NT2/D1 (cell line): ENCODE results near the gene KIFBP.
"Not testable (repeated sequence)": the region's sequence is repeated elsewhere in the genome, so short reads cannot be mapped to it uniquely, and the experiment has no call there.

ENCODE experiments used
- DNase-seq: peaks from one replicate; pipeline ENCODE4 v3.0.0-alpha.2; 2011; ENCODE audit warnings: low read depth, low spot score
- H3K27me3 ChIP-seq: 2 replicates; pipeline ENCODE4 v1.6.0; 2011; ENCODE audit warnings: mild to moderate bottlenecking; ENCODE audit not compliant: insufficient read length, insufficient read depth
- H3K36me3 ChIP-seq: 2 replicates; pipeline ENCODE4 v1.6.1; 2011; ENCODE audit warnings: mild to moderate bottlenecking, low read length, mixed read lengths; ENCODE audit not compliant: insufficient read depth, insufficient read length
- H3K4me1 ChIP-seq: 2 replicates; pipeline ENCODE4 v1.5.1; 2011; ENCODE audit not compliant: insufficient read depth, insufficient read length
- H3K4me3 ChIP-seq: 2 replicates; pipeline ENCODE4 v1.5.1; 2011; ENCODE audit warnings: low read depth; ENCODE audit not compliant: insufficient read length
- H3K9ac ChIP-seq: 2 replicates; pipeline ENCODE4 v1.6.0; 2011; ENCODE audit warnings: low read depth; ENCODE audit not compliant: insufficient read length
- H3K9me3 ChIP-seq: 2 replicates; pipeline ENCODE4 v1.5.1; 2011; ENCODE audit warnings: mild to moderate bottlenecking, low read length; ENCODE audit not compliant: insufficient read depth
- SUZ12 ChIP-seq: IDR thresholded peaks from 2 replicates; pipeline ENCODE4 v1.6.1; 2011; ENCODE audit not compliant: insufficient read length, insufficient read depth; ENCODE audit errors: extremely low read depth
- YY1 ChIP-seq: IDR thresholded peaks from 2 replicates; pipeline ENCODE4 v1.6.1; 2011; ENCODE audit not compliant: insufficient read length, insufficient read depth
- ZNF274 ChIP-seq: IDR thresholded peaks from 2 replicates; pipeline ENCODE4 v1.6.1; 2011; ENCODE audit warnings: mild to moderate bottlenecking, low read depth, low read length

Gene KIFBP

DNA sequence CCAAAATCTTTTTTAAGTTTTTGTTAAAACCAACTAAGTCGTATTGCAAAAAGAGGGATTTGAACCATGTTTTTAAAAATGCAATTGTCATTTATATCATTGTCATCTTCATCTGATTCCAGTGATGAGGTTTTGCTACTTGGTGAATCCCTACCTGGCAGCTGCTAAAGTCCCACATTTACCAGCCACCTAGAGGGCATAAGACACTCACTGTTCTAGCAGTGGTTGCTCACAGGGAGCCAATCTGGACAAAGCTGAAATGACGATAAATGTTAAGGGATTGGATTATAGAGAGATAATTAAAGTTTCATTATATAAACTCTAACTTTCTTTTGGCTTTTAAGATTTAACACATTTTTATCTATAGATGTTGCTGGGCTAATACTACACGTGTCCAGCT, 18.7 kb downstream of the KIFBP start:
- DNase-seq, result no peak
- Histone ChIP-seq H3K27me3 (no peaks in the 10 kb centered on the region), H3K9me3 (no peaks in the 10 kb centered on the region), H3K4me3 (no peak overlapping the region), H3K9ac (no peak overlapping the region), H3K4me1 (no peaks in the 10 kb centered on the region), H3K36me3 (peaks cover 43% of the 10 kb centered on the region)
- no peak for TF ChIP-seq SUZ12
- no peak for TF ChIP-seq YY1
- no peak for TF ChIP-seq ZNF274

GRCh38 chr10:69009360-69009759, 20.8 kb downstream of the KIFBP start:
- DNase-seq, result no peak
- H3K36me3 ChIP-seq, result peaks cover 58% of the 10 kb centered on the region

GRCh38 chr10:69010151-69010640, 21.6 kb downstream of the KIFBP start:
- no peak overlapping the region for H3K4me3 ChIP-seq
- H3K9me3 ChIP-seq, result no peaks in the 10 kb centered on the region
- peaks cover 59% of the 10 kb centered on the region for H3K36me3 ChIP-seq
- no peaks in the 10 kb centered on the region for H3K27me3 ChIP-seq
- TF ChIP-seq YY1, result no peak
- no peak for TF ChIP-seq SUZ12
- no peak for TF ChIP-seq ZNF274
- DNase-seq, result no peak
- H3K4me1 ChIP-seq, result no peaks in the 10 kb centered on the region
- no peak overlapping the region for H3K9ac ChIP-seq

More at GRCh38 chr10:69009360-69009759, 20.8 kb downstream of the KIFBP start:
- Histone ChIP-seq H3K4me3 (no peak overlapping the region), H3K9ac (no peak overlapping the region), H3K9me3 (no peaks in the 10 kb centered on the region), H3K27me3 (no peaks in the 10 kb centered on the region), H3K4me1 (no peaks in the 10 kb centered on the region)
- no peak for TF ChIP-seq ZNF274
- TF ChIP-seq YY1, result no peak
- TF ChIP-seq SUZ12, result no peak

- H3K36me3 ChIP-seq, result peaks cover 58% of the 10 kb centered on the region
- not testable (repeated sequence) for H3K27me3 ChIP-seq, H3K9me3 ChIP-seq, H3K9ac ChIP-seq, DNase-seq, H3K4me1 ChIP-seq, H3K4me3 ChIP-seq
Measured at GRCh38 chr10:69012778-69013177, 24.2 kb downstream of the KIFBP start.

DNA sequence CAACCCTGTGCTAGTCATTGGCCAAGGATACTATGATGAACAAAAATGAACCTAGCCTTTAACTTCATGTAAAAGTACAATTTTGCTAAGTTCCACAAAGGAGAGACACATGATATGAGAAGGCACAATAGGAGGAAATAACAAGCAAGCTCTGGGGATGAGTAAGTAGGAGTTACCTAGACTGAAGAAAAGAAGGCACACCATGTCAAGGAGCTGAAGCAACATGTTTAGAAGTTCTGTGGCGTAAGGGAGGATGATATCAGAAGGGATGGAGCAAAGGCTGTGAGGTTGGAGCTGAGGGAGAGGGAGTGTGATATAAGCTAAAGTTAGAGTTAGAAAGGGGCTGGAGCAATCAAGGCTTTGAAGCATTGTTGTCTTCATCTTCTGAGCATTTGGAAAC, 25.6 kb downstream of the KIFBP start:
- Histone ChIP-seq H3K9me3 (no peaks in the 10 kb centered on the region), H3K4me1 (no peaks in the 10 kb centered on the region), H3K36me3 (peaks cover 58% of the 10 kb centered on the region), H3K27me3 (no peaks in the 10 kb centered on the region), H3K4me3 (no peak overlapping the region), H3K9ac (no peak overlapping the region)
- no peak for DNase-seq
- TF ChIP-seq ZNF274 (no peak), SUZ12 (no peak), YY1 (no peak)

- H3K36me3 ChIP-seq, result peaks cover 29% of the 10 kb centered on the region
- H3K27me3 ChIP-seq, result no peaks in the 10 kb centered on the region
- TF ChIP-seq SUZ12, result no peak
- TF ChIP-seq ZNF274, result no peak
- TF ChIP-seq YY1, result no peak
- H3K4me3 ChIP-seq, result no peak overlapping the region
- H3K4me1 ChIP-seq, result no peaks in the 10 kb centered on the region
- H3K9ac ChIP-seq, result no peak overlapping the region
- no peak for DNase-seq
- H3K9me3 ChIP-seq, result no peaks in the 10 kb centered on the region
Measured at GRCh38 chr10:69018613-69019012, 30.0 kb downstream of the KIFBP start.

DNA sequence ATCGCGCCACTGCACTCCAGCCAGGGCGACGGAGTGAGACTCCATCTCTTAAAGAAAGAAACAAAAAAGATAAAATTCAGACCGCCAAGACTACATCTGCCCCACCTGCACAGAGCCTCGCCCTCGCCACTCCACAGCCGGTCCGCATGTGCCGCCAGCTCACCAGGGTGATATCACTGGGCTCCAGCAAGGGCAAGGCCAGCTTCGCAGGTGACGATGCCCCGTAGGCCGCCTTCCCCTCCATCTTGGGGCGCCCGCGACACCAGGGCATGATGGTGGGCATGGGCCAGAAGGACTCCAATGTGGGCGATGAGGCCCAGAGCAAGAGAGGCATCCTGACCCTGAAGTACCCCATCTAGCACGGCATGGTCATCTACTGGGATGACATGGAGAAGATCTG, 34.0 kb downstream of the KIFBP start:
- no peak for DNase-seq
- peaks cover 6% of the 10 kb centered on the region for H3K36me3 ChIP-seq
- H3K4me1 ChIP-seq, result no peaks in the 10 kb centered on the region
- H3K4me3 ChIP-seq, result no peak overlapping the region
- H3K27me3 ChIP-seq, result no peaks in the 10 kb centered on the region
- TF ChIP-seq SUZ12, result no peak
- H3K9me3 ChIP-seq, result no peaks in the 10 kb centered on the region
- no peak overlapping the region for H3K9ac ChIP-seq

DNA sequence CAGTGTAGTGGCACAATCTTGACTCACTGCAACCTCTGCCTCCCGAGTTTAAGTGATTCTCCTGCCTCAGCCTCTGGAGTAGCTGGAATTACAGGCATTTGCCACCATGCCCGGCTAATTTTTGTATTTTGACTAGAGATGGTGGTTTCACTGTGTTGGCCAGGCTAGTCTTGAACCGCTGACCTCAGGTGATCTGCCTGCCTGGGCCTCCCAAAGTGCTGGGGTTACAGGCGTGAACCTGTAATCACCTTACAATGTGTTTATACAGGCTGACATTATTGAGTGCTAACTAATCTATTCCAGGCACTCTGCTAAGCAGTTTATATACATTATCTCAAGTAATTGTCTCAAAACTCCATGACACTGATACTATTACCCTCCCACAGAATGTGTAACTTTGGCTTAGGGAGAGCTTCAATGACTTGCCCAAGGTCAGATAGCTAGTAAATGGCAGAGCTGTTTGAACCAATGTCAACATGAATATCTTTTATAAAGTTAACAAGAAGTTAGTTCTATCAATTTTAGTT, 36.8 kb downstream of the KIFBP start:
- Histone ChIP-seq H3K36me3 (no peaks in the 10 kb centered on the region), H3K4me1 (no peaks in the 10 kb centered on the region), H3K27me3 (no peaks in the 10 kb centered on the region), H3K9ac (no peak overlapping the region), H3K4me3 (no peak overlapping the region), H3K9me3 (no peaks in the 10 kb centered on the region; the same call in 1 of the 2 replicates)
- no peak for TF ChIP-seq ZNF274
- TF ChIP-seq YY1, result no peak
- no peak for TF ChIP-seq SUZ12
- DNase-seq, result no peak
